Caki2 (cell line): ENCODE data around the gene MGMT. TPM values are rescaled to one million over a fixed set of nuclear protein-coding genes. Genes with fewer than 3 reads are reported as not detected.

ENCODE experiments used
- DNase-seq: peaks from one replicate; pipeline ENCODE4 v3.0.0-alpha.2; 2015; ENCODE audit warnings: low read depth
- in situ Hi-C: cut with HindIII; loops from 2 replicates; pipeline ENCODE4 v1.10.0; 2016; ENCODE audit warnings: low sequenced_read_pairs, low pct_unique_long_range_greater_than_20kb, mixed read lengths
- total RNA-seq: library from RNA; depleted of rRNA; stranded (reverse); fragments of >200 nt; shearing (Covaris generic); gene quantifications from 2 replicates; pipeline ENCODE4 v1.2.3, GENCODE V29; 2014; ENCODE audit warnings: low replicate concordance

MGMT gene
- total RNA-seq, 1 experiment from 2014 or later: 101 TPM

- in situ Hi-C loops: no loop called here
- DNase-seq: no peak
These were observed 277.4 kb downstream of the MGMT start for GRCh38 chr10:129744134-129745111.

GRCh38 chr10:129745186-129745750 is 278.2 kb downstream of the MGMT start:
- DNase-seq: no peak
- in situ Hi-C loops: no loop called here

- DNase-seq: no peak
- in situ Hi-C loops: no loop called here
These were observed 287.4 kb downstream of the MGMT start for GRCh38 chr10:129754211-129755050.

GRCh38 chr10:129755158-129755591 is 288.1 kb downstream of the MGMT start:
- in situ Hi-C loops: no loop called here
- DNase-seq: no peak

GRCh38 chr10:129755621-129756020 is 288.6 kb downstream of the MGMT start:
- in situ Hi-C loops: no loop called here
- DNase-seq: no peak

- no peak for DNase-seq
- in situ Hi-C loops: no loop called here
These were observed 290.2 kb downstream of the MGMT start for GRCh38 chr10:129756912-129757901.

- in situ Hi-C loops: no loop called here
- DNase-seq: no peak
These were observed 291.4 kb downstream of the MGMT start for GRCh38 chr10:129758207-129759021.

GRCh38 chr10:129759214-129760002 is 292.4 kb downstream of the MGMT start:
- in situ Hi-C loops: no loop called here
- no peak for DNase-seq

- no peak for DNase-seq
- in situ Hi-C loops: no loop called here
These were observed 292.9 kb downstream of the MGMT start for GRCh38 chr10:129760003-129760315.

GRCh38 chr10:129760416-129760815 is 293.4 kb downstream of the MGMT start:
- no peak for DNase-seq
- in situ Hi-C loops: no loop called here

GRCh38 chr10:129761197-129761972 is 294.3 kb downstream of the MGMT start:
- in situ Hi-C loops: no loop called here
- no peak for DNase-seq

- no peak for DNase-seq
- in situ Hi-C loops: no loop called here
These were observed 295.2 kb downstream of the MGMT start for GRCh38 chr10:129761981-129762956.

- in situ Hi-C loops: no loop called here
These were observed 297.2 kb downstream of the MGMT start for GRCh38 chr10:129764011-129764900.

More at GRCh38 chr10:129764011-129764900, 297.2 kb downstream of the MGMT start:
- no peak for DNase-seq
